Transverse colon (tissue), 4 donors: ENCODE data around the gene IRX3. TPM values are rescaled to one million over a fixed set of nuclear protein-coding genes. Genes with fewer than 3 reads are reported as not detected.

Source experiments
- DNase-seq: peaks from one replicate; pipeline ENCODE4 v3.0.0-alpha.2; 2019
- H3K27ac ChIP-seq, 4 donors: fragments of 200-600 bp; sonication (generic); 2 replicates each; pipeline ENCODE4 v1.5.1; 2016 to 2018; ENCODE audit warnings: inconsistent platforms in 4 of 4
- H3K27me3 ChIP-seq: fragments of 200-600 bp; sonication (generic); 2 replicates; pipeline ENCODE4 v1.5.1; 2017; ENCODE audit warnings: inconsistent platforms
- H3K36me3 ChIP-seq, 4 donors: fragments of 200-600 bp; sonication (generic); 2 replicates each; pipeline ENCODE4 v1.5.1; 2017 to 2019; ENCODE audit warnings: inconsistent platforms in 4 of 4
- H3K4me1 ChIP-seq, 4 donors: fragments of 200-600 bp; sonication (generic); 2 replicates each; pipeline ENCODE4 v1.5.1; 2017 to 2020; ENCODE audit warnings: inconsistent platforms in 4 of 4
- H3K4me3 ChIP-seq, 4 donors: fragments of 200-600 bp; sonication (generic); 1 replicate in 1 of 4; 2 replicates in 3 of 4; pipeline versions ENCODE4 v1.5.1 to v1.6.1; 2017 to 2019; ENCODE audit warnings: inconsistent platforms in 4 of 4
- H3K9me3 ChIP-seq, 2 donors: fragments of 200-600 bp; sonication (generic); 2 replicates each; pipeline ENCODE4 v1.5.1; 2017 to 2019; ENCODE audit warnings: inconsistent platforms in 2 of 2
- CTCF ChIP-seq, 5 experiments: fragments of 200-600 bp in 3 of 5; fragments of 450-650 bp in 2 of 5; sonication (generic) in 3 of 5; IDR thresholded peaks; 1 replicate in 2 of 5; 2 replicates in 3 of 5; pipeline ENCODE4 v1.5.1; 2016 to 2017; ENCODE audit warnings: antibody characterized with exemption in 5 of 5, inconsistent platforms in 3 of 5, mild to moderate bottlenecking in 2 of 5, moderate library complexity in 1 of 5
- EP300 ChIP-seq: sonication (generic); formaldehyde crosslinking; IDR thresholded peaks from one replicate; pipeline ENCODE4 v1.6.1; 2017; ENCODE audit warnings: antibody characterized with exemption, low read depth
- POLR2A ChIP-seq: fragments of 450-650 bp; IDR thresholded peaks from one replicate; pipeline ENCODE4 v1.6.1; 2016; ENCODE audit warnings: antibody characterized with exemption, mild to moderate bottlenecking, moderate library complexity
- POLR2AphosphoS5 ChIP-seq, 3 donors: sonication (generic); formaldehyde crosslinking; IDR thresholded peaks; one replicate each; pipeline ENCODE4 v1.6.1; 2016; ENCODE audit warnings: antibody characterized with exemption in 3 of 3
- WGBS, 2 donors: methylation state at CpG; one replicate each; pipeline ENCODE4 v1.1.5; 2018; ENCODE audit warnings: low coverage in 1 of 2; 5-methylcytosine and 5-hydroxymethylcytosine counted together
- in situ Hi-C, 4 donors: fragments of 200-750 bp; cut with MboI; loops; one replicate each; pipeline versions ENCODE4 v1.15.0 to v1.15.1; 2017; ENCODE audit warnings: low sequenced_read_pairs in 3 of 4, low pct_ligation_motif_present in 1 of 4, low pct_unique_long_range_greater_than_20kb in 1 of 4
- intact Hi-C: fragments of 100-400 bp; cut with DNase I; formaldehyde crosslinking; loops from one replicate; pipeline ENCODE4 v1.15.1; 2023; ENCODE audit warnings: low total_unique reads
- total RNA-seq, 4 donors: library from RNA; depleted of rRNA; stranded (reverse); fragments of >200 nt; gene quantifications; one replicate each; pipeline ENCODE4 v1.1.0, GENCODE V29; 2016

The IRX3 gene
- total RNA-seq, 4 donors from 2014 or later, result 0.16 TPM; not detected in 3

GRCh38 chr16:54327609-54328008 lies 41.0 kb upstream of the IRX3 start:
- no peak overlapping the region for H3K4me3 ChIP-seq
- in situ Hi-C loops, result no loop called here
- no peak for TF ChIP-seq CTCF (IDR thresholded peaks at IDR 0.05)
- TF ChIP-seq POLR2A, result no peak
- no peak for TF ChIP-seq EP300
- no peak for TF ChIP-seq POLR2AphosphoS5 (IDR thresholded peaks at IDR 0.05)
- H3K4me1 ChIP-seq, result no peaks in the 10 kb centered on the region
- no peaks in the 10 kb centered on the region for H3K9me3 ChIP-seq
- WGBS, 2 donors, result 81 to 88% methylated on average over 1 to 5 of the region's 5 CpGs
- no peak for DNase-seq
- no peaks in the 10 kb centered on the region for H3K36me3 ChIP-seq
- H3K27me3 ChIP-seq, result peaks cover 19% of the 10 kb centered on the region
- intact Hi-C loops, result no loop called here
- no peak overlapping the region for H3K27ac ChIP-seq

GRCh38 chr16:54326266-54326662 lies 39.7 kb upstream of the IRX3 start:
- no peak overlapping the region for H3K27ac ChIP-seq
- 60% methylated on average over 3 of the region's 3 CpGs; no CpG with 5 or more reads in 1 of the 2 donors for WGBS, 2 donors
- intact Hi-C loops, result no loop called here
- no peaks in the 10 kb centered on the region for H3K9me3 ChIP-seq
- H3K36me3 ChIP-seq, result no peaks in the 10 kb centered on the region
- in situ Hi-C loops, result no loop called here
- peaks cover 11% of the 10 kb centered on the region for H3K27me3 ChIP-seq
- TF ChIP-seq POLR2A, result no peak
- TF ChIP-seq CTCF (IDR thresholded peaks at IDR 0.05), result no peak
- TF ChIP-seq POLR2AphosphoS5 (IDR thresholded peaks at IDR 0.05), result no peak
- no peak for TF ChIP-seq EP300
- H3K4me3 ChIP-seq, result no peak overlapping the region
- no peak for DNase-seq
- H3K4me1 ChIP-seq, result no peaks in the 10 kb centered on the region

DNA sequence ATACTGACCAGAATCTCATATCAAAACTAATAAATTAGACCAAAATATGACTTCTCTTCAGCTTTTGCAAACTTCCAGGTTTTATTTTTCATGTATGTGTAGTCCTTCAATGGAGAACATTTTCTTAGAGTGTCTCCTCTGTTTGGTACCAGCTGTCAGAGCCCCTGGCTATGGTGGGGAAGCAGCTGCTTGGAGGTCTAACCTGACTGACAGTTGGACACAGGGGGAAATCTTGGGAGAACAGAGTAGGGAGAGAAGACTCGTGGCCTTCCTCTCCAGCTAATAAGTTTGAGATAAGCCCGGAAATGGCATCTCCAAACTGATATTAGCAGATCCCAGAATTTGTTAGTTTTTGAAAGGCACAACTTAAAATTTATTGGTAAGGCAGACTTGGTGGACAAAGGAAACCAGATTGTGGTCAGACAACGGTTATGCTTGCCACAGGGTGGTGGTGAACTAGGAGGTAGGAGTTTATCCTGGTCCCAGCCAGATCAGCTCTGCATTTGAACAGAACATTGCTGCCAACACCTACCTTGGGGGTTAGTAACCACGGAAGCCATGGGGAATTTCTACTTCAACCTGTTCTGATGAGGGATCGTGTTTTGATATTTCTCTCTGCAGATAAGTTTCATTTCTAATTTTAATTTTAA lies 39.2 kb upstream of the IRX3 start:
- TF ChIP-seq POLR2AphosphoS5 (IDR thresholded peaks at IDR 0.05) (no peak), CTCF (IDR thresholded peaks at IDR 0.05) (no peak), EP300 (no peak), POLR2A (no peak)
- no peaks in the 10 kb centered on the region for H3K4me1 ChIP-seq
- no peaks in the 10 kb centered on the region for H3K9me3 ChIP-seq
- in situ Hi-C loops, result no loop called here
- H3K36me3 ChIP-seq, result no peaks in the 10 kb centered on the region
- no peak for DNase-seq
- WGBS, 2 donors, result 57 to 69% methylated on average over 3 to 5 of the region's 5 CpGs
- intact Hi-C loops, result no loop called here
- H3K4me3 ChIP-seq, result no peak overlapping the region
- no peak overlapping the region for H3K27ac ChIP-seq
- H3K27me3 ChIP-seq, result peaks cover 6% of the 10 kb centered on the region

DNA sequence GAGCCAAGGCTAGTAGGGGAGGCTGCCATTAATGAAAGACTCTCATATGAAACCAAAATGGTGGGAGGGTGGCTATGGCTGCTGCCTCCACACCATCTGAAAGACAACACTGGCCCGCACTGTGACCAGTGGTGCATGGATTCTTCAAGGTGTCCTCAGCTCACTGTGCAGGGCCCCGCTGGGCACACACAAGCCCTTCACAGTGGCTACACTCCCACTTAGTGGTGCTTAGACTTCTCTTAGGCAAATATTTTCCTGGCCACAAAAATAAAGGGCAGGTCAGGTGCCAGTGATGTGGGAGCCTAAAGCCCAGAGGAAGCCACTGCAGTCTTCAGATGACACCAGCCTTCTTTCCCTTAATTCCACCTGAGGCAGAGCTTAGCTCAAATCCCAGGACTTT lies 38.1 kb upstream of the IRX3 start:
- TF ChIP-seq CTCF (IDR thresholded peaks at IDR 0.05) (no peak), EP300 (no peak), POLR2A (no peak), POLR2AphosphoS5 (IDR thresholded peaks at IDR 0.05) (no peak)
- Histone ChIP-seq H3K4me1 (no peaks in the 10 kb centered on the region), H3K9me3 (no peaks in the 10 kb centered on the region), H3K36me3 (no peaks in the 10 kb centered on the region), H3K27me3 (peaks cover 6% of the 10 kb centered on the region), H3K27ac (no peak overlapping the region), H3K4me3 (no peak overlapping the region)
- in situ Hi-C loops, result no loop called here
- no peak for DNase-seq
- 93% methylated on average over 2 of the region's 2 CpGs; no CpG with 5 or more reads in 1 of the 2 donors for WGBS, 2 donors
- intact Hi-C loops, result no loop called here
